NB4 (cell line): Measurements from ENCODE around the gene DOCK6.

Experiments
- MYC ChIP-seq: IDR thresholded peaks from 2 replicates; pipeline ENCODE4 v1.6.1; 2011; ENCODE audit warnings: low read depth, low read length
- POLR2A ChIP-seq: IDR thresholded peaks from 2 replicates; pipeline ENCODE4 v1.6.1; 2011; ENCODE audit warnings: mild to moderate bottlenecking; ENCODE audit not compliant: insufficient read length; ENCODE audit errors: extremely low read depth
- TF ChIP-seq, protein P1 (sequence below): IDR thresholded peaks from one replicate; pipeline ENCODE4 v1.5.1; 2012; ENCODE audit warnings: low read depth, low read length

- TF ChIP-seq MYC, result peak; percentile 36; the same call in 1 of the 2 replicates
- no peak for TF ChIP-seq POLR2A
- TF ChIP-seq, protein P1, sequence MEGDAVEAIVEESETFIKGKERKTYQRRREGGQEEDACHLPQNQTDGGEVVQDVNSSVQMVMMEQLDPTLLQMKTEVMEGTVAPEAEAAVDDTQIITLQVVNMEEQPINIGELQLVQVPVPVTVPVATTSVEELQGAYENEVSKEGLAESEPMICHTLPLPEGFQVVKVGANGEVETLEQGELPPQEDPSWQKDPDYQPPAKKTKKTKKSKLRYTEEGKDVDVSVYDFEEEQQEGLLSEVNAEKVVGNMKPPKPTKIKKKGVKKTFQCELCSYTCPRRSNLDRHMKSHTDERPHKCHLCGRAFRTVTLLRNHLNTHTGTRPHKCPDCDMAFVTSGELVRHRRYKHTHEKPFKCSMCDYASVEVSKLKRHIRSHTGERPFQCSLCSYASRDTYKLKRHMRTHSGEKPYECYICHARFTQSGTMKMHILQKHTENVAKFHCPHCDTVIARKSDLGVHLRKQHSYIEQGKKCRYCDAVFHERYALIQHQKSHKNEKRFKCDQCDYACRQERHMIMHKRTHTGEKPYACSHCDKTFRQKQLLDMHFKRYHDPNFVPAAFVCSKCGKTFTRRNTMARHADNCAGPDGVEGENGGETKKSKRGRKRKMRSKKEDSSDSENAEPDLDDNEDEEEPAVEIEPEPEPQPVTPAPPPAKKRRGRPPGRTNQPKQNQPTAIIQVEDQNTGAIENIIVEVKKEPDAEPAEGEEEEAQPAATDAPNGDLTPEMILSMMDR, result no peak
Measured at GRCh38 chr19:11296264-11296663, 33.9 kb upstream of the DOCK6 start.
